Calu3 (cell line): ENCODE measurements around the gene CFAP45. TPM values are rescaled to one million over a fixed set of nuclear protein-coding genes. Genes with fewer than 3 reads are reported as not detected.

ENCODE experiments used
- BruUV-seq: library from RNA; stranded (reverse); fragments of 400-500 nt; replicated peaks from 2 replicates; lab custom pipeline; 2021; lab: Mats Ljungman, UMichigan
- CTCF ChIA-PET: fragments of 300-600 bp; sonication (Branson Sonifier 250); formaldehyde crosslinking; loops from one replicate; lab custom pipeline; 2022; ENCODE audit warnings: antibody characterized with exemption; lab: Charles Lee
- DNase-seq: peaks from one replicate; pipeline ENCODE4 v3.0.0; 2022
- H3K27ac Mint-ChIP-seq: one replicate; pipeline ENCODE4 v1.8.0; 2022; ENCODE audit warnings: mixed read lengths; ENCODE audit not compliant: unreplicated experiment
- H3K27me3 Mint-ChIP-seq: one replicate; pipeline ENCODE4 v1.8.0; 2022; ENCODE audit warnings: mixed read lengths; ENCODE audit not compliant: unreplicated experiment
- H3K36me3 Mint-ChIP-seq: one replicate; pipeline ENCODE4 v1.8.0; 2022; ENCODE audit warnings: mild to moderate bottlenecking, moderate library complexity, mixed read lengths; ENCODE audit not compliant: insufficient read depth, unreplicated experiment
- H3K4me1 Mint-ChIP-seq: one replicate; pipeline ENCODE4 v1.8.0; 2022; ENCODE audit warnings: mild to moderate bottlenecking, low read depth, mixed read lengths; ENCODE audit not compliant: unreplicated experiment
- H3K4me3 Mint-ChIP-seq: one replicate; pipeline ENCODE4 v1.8.0; 2022; ENCODE audit warnings: mild to moderate bottlenecking, low read depth, moderate library complexity, mixed read lengths; ENCODE audit not compliant: unreplicated experiment
- H3K9me3 Mint-ChIP-seq: one replicate; pipeline ENCODE4 v1.8.0; 2022; ENCODE audit warnings: low read depth, mixed read lengths; ENCODE audit not compliant: unreplicated experiment
- intact Hi-C: fragments of 100-400 bp; cut with micrococcal nuclease; formaldehyde crosslinking; loops from one replicate; pipeline ENCODE4 v1.10.0; 2022; ENCODE audit not compliant: unreplicated experiment
- total RNA-seq: library from RNA; stranded (reverse); gene quantifications from 2 replicates; pipeline ENCODE4 v1.2.3, GENCODE V29; 2022
- TF ChIP-seq, protein P1 (sequence below): fragments of 200-600 bp; IDR thresholded peaks from one replicate; pipeline ENCODE4 v1.8.0; 2022; ENCODE audit warnings: antibody characterized with exemption; ENCODE audit not compliant: unreplicated experiment

Gene CFAP45
- total RNA-seq, 1 experiment from 2014 or later = 1.8 TPM

DNA sequence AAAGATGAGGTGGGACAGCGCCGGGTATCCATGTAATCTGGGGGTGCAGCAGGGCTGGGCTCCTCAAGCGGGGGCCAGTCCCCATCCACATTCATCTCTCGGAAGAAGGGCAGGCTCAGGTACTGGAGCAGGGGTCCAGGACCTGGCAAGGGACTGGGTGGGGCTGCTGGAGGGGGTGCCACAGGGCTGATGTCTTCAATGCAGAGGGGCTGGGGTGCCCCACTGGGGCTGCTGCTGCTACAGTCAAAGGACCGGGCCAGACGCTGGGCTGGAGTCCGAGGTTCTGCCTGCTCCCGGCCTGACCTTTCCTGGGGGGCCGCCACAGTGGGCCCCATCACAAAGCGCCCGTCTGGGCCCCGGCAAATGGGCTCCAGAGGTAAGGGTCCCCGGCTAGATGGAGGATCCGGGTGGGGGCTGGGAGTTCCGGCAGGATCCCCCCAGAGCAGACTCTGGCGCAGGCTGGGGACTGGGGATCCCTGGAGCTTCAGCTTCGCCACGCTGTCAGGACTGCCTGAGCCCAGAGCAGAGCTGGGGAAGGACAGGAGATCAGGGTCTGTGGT, 28.6 kb upstream of the CFAP45 start:
- Mint-ChIP-seq H3K9me3 (no peaks in the 10 kb centered on the region), H3K36me3 (peaks cover 36% of the 10 kb centered on the region), H3K4me1 (peaks cover 26% of the 10 kb centered on the region), H3K27me3 (no peaks in the 10 kb centered on the region), H3K27ac (no peak overlapping the region), H3K4me3 (no peak overlapping the region)
- intact Hi-C loops = no loop called here
- no peak for DNase-seq
- no TSS peak for BruUV-seq
- CTCF ChIA-PET = no interaction called here
- TF ChIP-seq, protein P1, sequence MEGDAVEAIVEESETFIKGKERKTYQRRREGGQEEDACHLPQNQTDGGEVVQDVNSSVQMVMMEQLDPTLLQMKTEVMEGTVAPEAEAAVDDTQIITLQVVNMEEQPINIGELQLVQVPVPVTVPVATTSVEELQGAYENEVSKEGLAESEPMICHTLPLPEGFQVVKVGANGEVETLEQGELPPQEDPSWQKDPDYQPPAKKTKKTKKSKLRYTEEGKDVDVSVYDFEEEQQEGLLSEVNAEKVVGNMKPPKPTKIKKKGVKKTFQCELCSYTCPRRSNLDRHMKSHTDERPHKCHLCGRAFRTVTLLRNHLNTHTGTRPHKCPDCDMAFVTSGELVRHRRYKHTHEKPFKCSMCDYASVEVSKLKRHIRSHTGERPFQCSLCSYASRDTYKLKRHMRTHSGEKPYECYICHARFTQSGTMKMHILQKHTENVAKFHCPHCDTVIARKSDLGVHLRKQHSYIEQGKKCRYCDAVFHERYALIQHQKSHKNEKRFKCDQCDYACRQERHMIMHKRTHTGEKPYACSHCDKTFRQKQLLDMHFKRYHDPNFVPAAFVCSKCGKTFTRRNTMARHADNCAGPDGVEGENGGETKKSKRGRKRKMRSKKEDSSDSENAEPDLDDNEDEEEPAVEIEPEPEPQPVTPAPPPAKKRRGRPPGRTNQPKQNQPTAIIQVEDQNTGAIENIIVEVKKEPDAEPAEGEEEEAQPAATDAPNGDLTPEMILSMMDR = no peak

DNA sequence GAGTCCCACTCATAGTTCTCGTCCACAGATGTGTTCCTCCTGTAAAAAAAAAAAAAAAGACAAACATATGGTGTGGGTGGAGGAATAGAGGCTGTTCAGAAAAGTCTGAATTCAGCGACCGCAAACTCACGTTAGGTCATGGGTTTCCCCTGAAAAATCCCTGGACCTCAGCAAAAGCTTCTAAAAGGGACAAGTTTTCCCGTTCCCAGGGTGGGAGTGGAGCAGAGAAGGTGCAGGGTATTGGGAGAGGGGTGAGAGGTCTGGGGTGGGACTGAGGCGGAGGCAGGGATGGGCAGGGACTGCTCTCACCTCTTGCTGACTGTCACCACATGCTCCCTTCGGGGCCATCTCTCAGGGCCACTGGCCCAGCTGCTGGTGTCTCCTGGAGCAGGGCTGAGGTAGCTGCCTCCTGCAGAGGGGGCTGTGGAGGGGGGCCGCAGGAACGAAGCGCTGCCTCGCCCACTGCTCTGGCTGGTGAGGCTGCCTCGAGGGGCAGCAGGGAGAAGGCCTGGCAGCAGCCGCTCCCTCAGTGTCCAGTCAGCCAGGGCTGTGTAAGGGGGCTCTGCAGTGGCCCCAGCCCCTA, 28.0 kb upstream of the CFAP45 start:
- DNase-seq = no peak
- CTCF ChIA-PET = interaction anchor here (1.7 kb wide), 1 partner anchor 79 kb away, joined by 6 read pairs; no protein-coding TSS in a partner anchor
- TF ChIP-seq, protein P1 = no peak
- H3K4me3 Mint-ChIP-seq = no peak overlapping the region
- no peaks in the 10 kb centered on the region for H3K27me3 Mint-ChIP-seq
- H3K27ac Mint-ChIP-seq = no peak overlapping the region
- intact Hi-C loops = no loop called here
- BruUV-seq = no TSS peak
- H3K4me1 Mint-ChIP-seq = peaks cover 26% of the 10 kb centered on the region
- no peaks in the 10 kb centered on the region for H3K9me3 Mint-ChIP-seq
- peaks cover 43% of the 10 kb centered on the region for H3K36me3 Mint-ChIP-seq

DNA sequence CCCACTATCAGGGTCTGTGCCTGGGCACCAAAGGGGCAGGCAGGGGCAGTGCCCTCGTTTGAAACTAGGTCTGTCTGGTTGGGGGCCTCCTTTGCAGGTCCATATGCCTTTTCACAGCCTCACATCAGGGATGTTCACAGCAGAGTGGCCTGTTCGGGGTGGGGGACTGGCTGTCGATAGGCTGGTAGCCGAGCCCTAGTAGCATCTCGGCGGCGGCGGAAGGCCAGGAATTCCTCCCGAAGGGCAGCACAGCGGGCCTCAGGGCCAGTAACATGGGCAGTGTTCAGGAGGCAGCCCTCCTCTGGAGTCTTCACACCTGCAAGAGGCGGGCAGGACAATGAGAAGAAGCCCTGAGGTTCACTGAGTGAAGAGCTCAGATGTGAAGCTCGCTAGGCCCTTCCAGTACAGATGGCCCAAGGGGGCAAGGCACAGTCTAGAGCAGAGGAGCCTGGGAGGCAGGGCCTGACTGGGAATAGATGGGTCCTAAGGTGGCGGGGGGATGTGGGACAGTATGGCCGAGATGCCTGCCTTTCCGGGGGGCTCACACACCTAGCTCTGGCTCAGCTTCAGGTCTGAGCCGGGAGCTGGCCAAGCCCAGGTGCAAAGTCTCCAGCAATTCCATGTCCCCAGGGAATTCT, 27.4 kb upstream of the CFAP45 start:
- TF ChIP-seq, protein P1 = no peak
- peaks cover 27% of the 10 kb centered on the region for H3K4me1 Mint-ChIP-seq
- CTCF ChIA-PET = interaction anchor here (1.7 to 6.6 kb wide), 2 partner anchors 34 to 79 kb away, joined by 6 to 42 read pairs; no protein-coding TSS in a partner anchor
- H3K9me3 Mint-ChIP-seq = no peaks in the 10 kb centered on the region
- intact Hi-C loops = no loop called here
- H3K27ac Mint-ChIP-seq = no peak overlapping the region
- peaks cover 49% of the 10 kb centered on the region for H3K36me3 Mint-ChIP-seq
- no peak overlapping the region for H3K4me3 Mint-ChIP-seq
- no TSS peak for BruUV-seq
- no peak for DNase-seq
- H3K27me3 Mint-ChIP-seq = no peaks in the 10 kb centered on the region

DNA sequence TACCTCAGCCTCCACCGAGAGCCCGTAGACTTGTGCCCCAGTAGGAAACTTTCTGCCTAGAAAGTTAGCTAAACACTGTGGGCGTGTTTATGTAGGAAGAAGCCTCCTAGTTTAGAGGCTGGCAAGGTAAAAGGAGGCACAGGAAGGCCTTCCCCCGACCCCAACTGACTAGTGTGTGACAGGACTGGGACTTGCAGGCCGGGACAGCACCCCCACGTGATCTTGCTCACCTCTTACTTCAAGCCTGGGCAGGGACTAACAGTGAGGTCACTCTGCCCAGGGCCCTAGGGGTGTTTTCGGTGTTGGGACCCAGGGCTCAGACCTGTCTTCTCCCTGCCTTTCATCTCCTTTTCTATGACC, 25.7 kb upstream of the CFAP45 start:
- DNase-seq = peak; percentile 50
- intact Hi-C loops = no loop called here
- TF ChIP-seq, protein P1 = no peak
- CTCF ChIA-PET = interaction anchor here (0.8 to 6.6 kb wide), 9 partner anchors 9 to 145 kb away, joined by 3 to 42 read pairs (median 6); partner anchors contain the start of genes DUSP23 and IGSF9
- no peaks in the 10 kb centered on the region for H3K27me3 Mint-ChIP-seq
- H3K4me1 Mint-ChIP-seq = peaks cover 44% of the 10 kb centered on the region
- peak overlapping the region; percentile 83 for H3K4me3 Mint-ChIP-seq
- peaks cover 61% of the 10 kb centered on the region for H3K36me3 Mint-ChIP-seq
- H3K9me3 Mint-ChIP-seq = no peaks in the 10 kb centered on the region
- peak overlapping the region; percentile 98 for H3K27ac Mint-ChIP-seq
- no TSS peak for BruUV-seq
